IMR-90 (cell line): ENCODE data around the gene FCRL6. TPM values are rescaled to one million over a fixed set of nuclear protein-coding genes. Genes with fewer than 3 reads are reported as not detected.

Experiments used
- ATAC-seq: fragments of 200-7000 bp; cut with Tn5 transposase; 2 replicates; pipeline ENCODE4 v1.9.1; 2020; ENCODE audit warnings: low read depth, mild to moderate bottlenecking, moderate library complexity
- BruUV-seq: library from RNA; stranded (reverse); fragments of 400-500 nt; replicated peaks from 2 replicates; lab custom pipeline; 2021; lab: Mats Ljungman, UMichigan
- CTCF ChIA-PET: fragments of 300-600 bp; formaldehyde crosslinking; extraction: SDS; loops from one replicate; lab custom pipeline; 2021; ENCODE audit warnings: antibody characterized with exemption; lab: Yijun Ruan, JAX
- POLR2A ChIA-PET: fragments of 300-600 bp; sonication (Branson Sonifier 250); formaldehyde crosslinking; loops from one replicate; lab custom pipeline; 2022; ENCODE audit warnings: antibody characterized with exemption; ENCODE audit not compliant: unreplicated experiment; lab: Charles Lee
- DNase-seq: peaks from one replicate; pipeline ENCODE4 v3.0.0; 2013
- H2AFZ ChIP-seq: replicated peaks from 2 replicates; pipeline ENCODE3; 2013; ENCODE audit warnings: low read length, mild to moderate bottlenecking; ENCODE audit not compliant: poor library complexity
- H2AK5ac ChIP-seq: 2 replicates; pipeline ENCODE4 v1.6.1; 2013; ENCODE audit warnings: low read depth, low read length, inconsistent platforms
- H2AK9ac ChIP-seq: replicated peaks from 2 replicates; pipeline ENCODE3; 2013; ENCODE audit warnings: mild to moderate bottlenecking, low read depth, low read length, moderate library complexity; ENCODE audit not compliant: poor library complexity
- H2BK120ac ChIP-seq: 2 replicates; pipeline ENCODE4 v1.6.1; 2013; ENCODE audit warnings: low read depth, low read length, inconsistent platforms
- H2BK15ac ChIP-seq: 3 replicates; pipeline ENCODE4 v1.6.1; 2013; ENCODE audit warnings: low read depth, low read length, inconsistent platforms
- H2BK20ac ChIP-seq: 2 replicates; pipeline ENCODE4 v1.6.1; 2013; ENCODE audit warnings: low read depth, mild to moderate bottlenecking, inconsistent platforms, low read length, moderate library complexity
- H2BK5ac ChIP-seq: 2 replicates; pipeline ENCODE4 v1.6.1; 2013; ENCODE audit warnings: mild to moderate bottlenecking, low read depth, low read length, inconsistent platforms; ENCODE audit not compliant: poor library complexity, severe bottlenecking
- H3K14ac ChIP-seq: replicated peaks from 2 replicates; pipeline ENCODE4 v1.6.1; 2013; ENCODE audit warnings: low read depth, low read length, inconsistent platforms
- H3K18ac ChIP-seq: 2 replicates; pipeline ENCODE4 v1.6.1; 2013; ENCODE audit warnings: low read depth, low read length, control low read depth
- H3K23ac ChIP-seq: 2 replicates; pipeline ENCODE4 v1.6.1; 2013; ENCODE audit warnings: low read depth, low read length, inconsistent platforms
- H3K27ac ChIP-seq: 2 replicates; pipeline ENCODE4 v1.5.1; 2013; ENCODE audit warnings: mild to moderate bottlenecking, control low read depth, low read length; ENCODE audit not compliant: insufficient read depth
- H3K27me3 ChIP-seq: 2 replicates; pipeline ENCODE4 v1.6.1; 2013; ENCODE audit warnings: low read length; ENCODE audit not compliant: control insufficient read depth, insufficient read depth
- H3K36me3 ChIP-seq: 2 replicates; pipeline ENCODE4 v1.6.1; 2013; ENCODE audit warnings: low read length, mixed read lengths; ENCODE audit not compliant: control insufficient read depth, insufficient read depth
- H3K4ac ChIP-seq: 2 replicates; pipeline ENCODE4 v1.6.1; 2013; ENCODE audit warnings: low read depth, low read length, inconsistent platforms
- H3K4me1 ChIP-seq: 2 replicates; pipeline ENCODE4 v1.6.1; 2013; ENCODE audit warnings: low read length, mixed read lengths; ENCODE audit not compliant: control insufficient read depth, insufficient read depth
- H3K4me2 ChIP-seq: 2 replicates; pipeline ENCODE4 v1.6.1; 2013; ENCODE audit warnings: low read depth, mild to moderate bottlenecking, control low read depth, low read length, moderate library complexity
- H3K4me3 ChIP-seq: 2 replicates; pipeline ENCODE4 v1.5.1; 2013; ENCODE audit warnings: low read depth, mild to moderate bottlenecking, control low read depth, low read length, moderate library complexity; ENCODE audit not compliant: insufficient read depth
- H3K56ac ChIP-seq: 2 replicates; pipeline ENCODE4 v1.6.1; 2013; ENCODE audit warnings: low read length, inconsistent platforms; ENCODE audit not compliant: insufficient read depth; ENCODE audit errors: extremely low read depth
- H3K79me1 ChIP-seq, 2 experiments: 2 replicates each; pipeline ENCODE4 v1.6.1; 2013; ENCODE audit warnings: low read length in 2 of 2, inconsistent platforms in 1 of 2, low read depth in 1 of 2
- H3K9ac ChIP-seq: 2 replicates; pipeline ENCODE4 v1.6.1; 2013; ENCODE audit warnings: low read depth, low read length, control low read depth
- H3K9me1 ChIP-seq: 2 replicates; pipeline ENCODE4 v1.6.1; 2013; ENCODE audit warnings: low read length, inconsistent platforms; ENCODE audit not compliant: insufficient read depth
- H3K9me3 ChIP-seq: 2 replicates; pipeline ENCODE4 v1.6.1; 2013; ENCODE audit warnings: low read length; ENCODE audit not compliant: control insufficient read depth, insufficient read depth
- H4K20me1 ChIP-seq: 2 replicates; pipeline ENCODE4 v1.6.1; 2013; ENCODE audit warnings: low read length, inconsistent platforms; ENCODE audit not compliant: insufficient read depth
- H4K5ac ChIP-seq: 2 replicates; pipeline ENCODE4 v1.6.1; 2013; ENCODE audit warnings: mild to moderate bottlenecking, low read depth, low read length, control low read depth
- H4K8ac ChIP-seq, 2 experiments: 2 replicates each; pipeline ENCODE4 v1.6.1; 2013; ENCODE audit warnings: low read depth in 2 of 2, low read length in 2 of 2, control low read depth in 1 of 2, inconsistent platforms in 1 of 2
- H4K91ac ChIP-seq: 2 replicates; pipeline ENCODE4 v1.6.1; 2013; ENCODE audit warnings: low read depth, low read length, inconsistent platforms; ENCODE audit not compliant: insufficient read depth
- BHLHE40 ChIP-seq: fragments of 150-350 bp; IDR thresholded peaks from 2 replicates; pipeline ENCODE4 v1.6.1; 2016; ENCODE audit warnings: mild to moderate bottlenecking, low read depth, low read length
- MAFK ChIP-seq: IDR thresholded peaks from 2 replicates; pipeline ENCODE4 v1.6.1; 2012; ENCODE audit warnings: low read depth, low read length, improper control_type of control experiment
- NFE2L2 ChIP-seq: fragments of 150-350 bp; IDR thresholded peaks from 2 replicates; pipeline ENCODE4 v1.6.1; 2016; ENCODE audit warnings: low read depth, mild to moderate bottlenecking, low read length
- RAD21 ChIP-seq: IDR thresholded peaks from 2 replicates; pipeline ENCODE4 v1.6.1; 2012; ENCODE audit warnings: low read length, improper control_type of control experiment
- WGBS, 2 experiments: methylation state at CpG; one replicate each; pipeline versions ENCODE4 v1.1.5 to v1.1.7; 2013; ENCODE audit warnings: missing lambda C conversion rate in 2 of 2; ENCODE audit not compliant: insufficient read length in 1 of 2; ENCODE audit errors: extremely low coverage in 2 of 2; 5-methylcytosine and 5-hydroxymethylcytosine counted together
- dilution Hi-C: fragments of 300-500 bp; cut with HindIII; formaldehyde crosslinking; loops from one replicate; pipeline ENCODE4 v1.14.3; 2018; ENCODE audit warnings: low sequenced_read_pairs; ENCODE audit not compliant: unreplicated experiment
- in situ Hi-C: fragments of 300-500 bp; cut with MboI; formaldehyde crosslinking; loops from 3 replicates; pipeline ENCODE4 v1.14.3; 2019; ENCODE audit warnings: low sequenced_read_pairs, inconsistent platforms, mixed read lengths
- intact Hi-C: fragments of 100-400 bp; cut with micrococcal nuclease; formaldehyde crosslinking; loops from 2 replicates; pipeline ENCODE4 v1.10.0; 2022
- polyA plus RNA-seq, 3 experiments: library from polyadenylated mRNA; depleted of rRNA; stranded (reverse); fragments of >200 nt; gene quantifications; 2 replicates each; pipeline ENCODE4 v1.2.3, GENCODE V29; 2012; ENCODE audit warnings: low replicate concordance in 1 of 3
- total RNA-seq: library from RNA; depleted of rRNA; stranded (reverse); fragments of >200 nt; gene quantifications from 2 replicates; pipeline ENCODE4 v1.2.3, GENCODE V29; 2012
- TF ChIP-seq, protein P1 (sequence below): fragments of 150-350 bp; IDR thresholded peaks from 2 replicates; pipeline ENCODE4 v1.6.1; 2017; ENCODE audit warnings: mild to moderate bottlenecking, antibody characterized with exemption, low read length, low read depth

The FCRL6 gene
- total and polyA plus RNA-seq, 2 of the 4 experiments (the other 2 are of a cell fraction): not detected

DNA sequence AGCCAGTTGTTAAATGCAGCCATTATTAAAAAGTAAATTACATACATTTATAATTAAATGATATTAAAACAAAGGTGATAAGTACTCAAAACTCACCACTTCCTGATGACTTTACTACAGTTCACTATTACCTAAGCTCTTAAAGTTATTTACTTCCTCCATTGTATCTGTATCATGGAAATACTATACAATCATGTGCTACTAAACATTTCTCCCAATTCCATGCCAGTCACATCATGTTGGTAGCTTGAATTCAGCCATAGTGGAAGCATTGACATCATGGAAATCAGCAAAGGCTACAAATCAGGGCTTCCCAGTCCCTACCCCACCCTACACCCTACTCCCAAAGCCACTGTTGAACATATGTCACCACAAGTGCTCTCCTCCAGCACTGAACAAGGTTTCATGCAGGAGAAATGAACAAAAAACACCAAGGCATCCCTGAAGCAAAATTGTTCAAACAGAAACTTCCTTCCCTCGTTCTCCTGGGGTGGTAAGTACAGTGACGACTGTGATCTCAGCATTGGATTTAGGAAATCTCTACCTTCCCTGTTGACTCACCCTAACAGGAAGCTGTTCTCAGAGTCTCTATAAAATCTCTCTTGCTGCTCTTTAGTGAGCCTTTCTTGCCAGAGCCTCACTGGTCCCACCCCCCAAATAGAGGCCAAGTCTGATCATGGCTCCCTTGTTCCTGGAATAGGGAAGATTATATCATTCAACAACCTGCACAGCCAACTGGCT is 47.6 kb downstream of the FCRL6 start:
- H3K9ac ChIP-seq: no peak overlapping the region
- peak overlapping the region; percentile 88 for H2BK20ac ChIP-seq
- no peak overlapping the region for H3K4me3 ChIP-seq
- ChIA-PET CTCF (interaction anchor here (0.7 kb wide), 1 partner anchor 884 kb away, joined by 3 read pairs; no protein-coding TSS in a partner anchor), POLR2A (no interaction called here)
- intact Hi-C loops: no loop called here
- no peaks in the 10 kb centered on the region for H4K20me1 ChIP-seq
- H3K27me3 ChIP-seq: no peaks in the 10 kb centered on the region
- no peaks in the 10 kb centered on the region for H3K36me3 ChIP-seq
- no peaks in the 10 kb centered on the region for H3K9me3 ChIP-seq
- H4K5ac ChIP-seq: peak overlapping the region; percentile 16; the same call in 1 of the 2 replicates
- H2AK9ac ChIP-seq: peak overlapping the region; percentile 46
- H3K23ac ChIP-seq: peak overlapping the region; percentile 92; the same call in 1 of the 2 replicates
- peak overlapping the region; percentile 64 for H4K91ac ChIP-seq
- ATAC-seq (no peak), DNase-seq (peak; percentile 54)
- no peak overlapping the region; the same call in 1 of the 2 replicates for H3K27ac ChIP-seq
- peak overlapping the region; percentile 51 for H2BK5ac ChIP-seq
- peaks cover 2% of the 10 kb centered on the region; the same call in 1 of the 2 replicates for H3K4me1 ChIP-seq
- peak overlapping the region; percentile 87 for H3K4ac ChIP-seq
- H3K79me1 ChIP-seq: peaks cover 0 to 6% of the 10 kb centered on the region in 2 experiments; a peak in 1 of 4 replicates
- peak overlapping the region; percentile 50; the same call in 1 of the 3 replicates for H2BK15ac ChIP-seq
- peaks cover 9% of the 10 kb centered on the region for H3K9me1 ChIP-seq
- H3K14ac ChIP-seq: peak overlapping the region; percentile 82
- peak overlapping the region; percentile 76 for H2AFZ ChIP-seq
- peak overlapping the region; percentile 70; the same call in 1 of the 2 replicates for H3K18ac ChIP-seq
- WGBS, 2 experiments: no CpG with 5 or more reads among the region's 2 CpGs
- dilution Hi-C loops: no loop called here
- in situ Hi-C loops: no loop called here
- peak overlapping the region; percentile 63; the same call in 1 of the 2 replicates for H2AK5ac ChIP-seq
- peak overlapping the region; percentile 42; the same call in 1 of the 2 replicates for H3K4me2 ChIP-seq
- H4K8ac ChIP-seq: peak overlapping the region in 1 of 2 experiments; percentile 73; a peak in 2 of 4 replicates
- TF ChIP-seq MAFK (no peak), BHLHE40 (no peak), NFE2L2 (no peak), RAD21 (no peak)
- TF ChIP-seq, protein P1, sequence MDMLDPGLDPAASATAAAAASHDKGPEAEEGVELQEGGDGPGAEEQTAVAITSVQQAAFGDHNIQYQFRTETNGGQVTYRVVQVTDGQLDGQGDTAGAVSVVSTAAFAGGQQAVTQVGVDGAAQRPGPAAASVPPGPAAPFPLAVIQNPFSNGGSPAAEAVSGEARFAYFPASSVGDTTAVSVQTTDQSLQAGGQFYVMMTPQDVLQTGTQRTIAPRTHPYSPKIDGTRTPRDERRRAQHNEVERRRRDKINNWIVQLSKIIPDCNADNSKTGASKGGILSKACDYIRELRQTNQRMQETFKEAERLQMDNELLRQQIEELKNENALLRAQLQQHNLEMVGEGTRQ: no peak
- H3K56ac ChIP-seq: no peak overlapping the region
- no TSS peak for BruUV-seq
- peak overlapping the region; percentile 87 for H2BK120ac ChIP-seq
